Fibroblast of pulmonary artery (primary cell): ENCODE data around the gene AHRR.

Experiments used
- DNase-seq: peaks from one replicate; pipeline ENCODE4 v3.0.0-alpha.2; 2010; ENCODE audit warnings: low read depth
- H3K4me3 ChIP-seq: replicated peaks from 2 replicates; pipeline ENCODE4 v1.5.1; 2011; ENCODE audit warnings: low read depth, mild to moderate bottlenecking, control low read depth, low read length, moderate library complexity
- TF ChIP-seq, protein P1 (sequence below): IDR thresholded peaks from 2 replicates; pipeline ENCODE4 v1.5.1; 2011; ENCODE audit warnings: mild to moderate bottlenecking, control low read depth, low read length, inconsistent platforms; ENCODE audit errors: missing control alignments

AHRR gene

GRCh38 chr5:322942-323879, 1.7 kb downstream of the AHRR start:
- H3K4me3 ChIP-seq, result peak overlapping the region; percentile 63
- DNase-seq, result no peak
- TF ChIP-seq, protein P1, sequence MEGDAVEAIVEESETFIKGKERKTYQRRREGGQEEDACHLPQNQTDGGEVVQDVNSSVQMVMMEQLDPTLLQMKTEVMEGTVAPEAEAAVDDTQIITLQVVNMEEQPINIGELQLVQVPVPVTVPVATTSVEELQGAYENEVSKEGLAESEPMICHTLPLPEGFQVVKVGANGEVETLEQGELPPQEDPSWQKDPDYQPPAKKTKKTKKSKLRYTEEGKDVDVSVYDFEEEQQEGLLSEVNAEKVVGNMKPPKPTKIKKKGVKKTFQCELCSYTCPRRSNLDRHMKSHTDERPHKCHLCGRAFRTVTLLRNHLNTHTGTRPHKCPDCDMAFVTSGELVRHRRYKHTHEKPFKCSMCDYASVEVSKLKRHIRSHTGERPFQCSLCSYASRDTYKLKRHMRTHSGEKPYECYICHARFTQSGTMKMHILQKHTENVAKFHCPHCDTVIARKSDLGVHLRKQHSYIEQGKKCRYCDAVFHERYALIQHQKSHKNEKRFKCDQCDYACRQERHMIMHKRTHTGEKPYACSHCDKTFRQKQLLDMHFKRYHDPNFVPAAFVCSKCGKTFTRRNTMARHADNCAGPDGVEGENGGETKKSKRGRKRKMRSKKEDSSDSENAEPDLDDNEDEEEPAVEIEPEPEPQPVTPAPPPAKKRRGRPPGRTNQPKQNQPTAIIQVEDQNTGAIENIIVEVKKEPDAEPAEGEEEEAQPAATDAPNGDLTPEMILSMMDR, result no peak

DNA sequence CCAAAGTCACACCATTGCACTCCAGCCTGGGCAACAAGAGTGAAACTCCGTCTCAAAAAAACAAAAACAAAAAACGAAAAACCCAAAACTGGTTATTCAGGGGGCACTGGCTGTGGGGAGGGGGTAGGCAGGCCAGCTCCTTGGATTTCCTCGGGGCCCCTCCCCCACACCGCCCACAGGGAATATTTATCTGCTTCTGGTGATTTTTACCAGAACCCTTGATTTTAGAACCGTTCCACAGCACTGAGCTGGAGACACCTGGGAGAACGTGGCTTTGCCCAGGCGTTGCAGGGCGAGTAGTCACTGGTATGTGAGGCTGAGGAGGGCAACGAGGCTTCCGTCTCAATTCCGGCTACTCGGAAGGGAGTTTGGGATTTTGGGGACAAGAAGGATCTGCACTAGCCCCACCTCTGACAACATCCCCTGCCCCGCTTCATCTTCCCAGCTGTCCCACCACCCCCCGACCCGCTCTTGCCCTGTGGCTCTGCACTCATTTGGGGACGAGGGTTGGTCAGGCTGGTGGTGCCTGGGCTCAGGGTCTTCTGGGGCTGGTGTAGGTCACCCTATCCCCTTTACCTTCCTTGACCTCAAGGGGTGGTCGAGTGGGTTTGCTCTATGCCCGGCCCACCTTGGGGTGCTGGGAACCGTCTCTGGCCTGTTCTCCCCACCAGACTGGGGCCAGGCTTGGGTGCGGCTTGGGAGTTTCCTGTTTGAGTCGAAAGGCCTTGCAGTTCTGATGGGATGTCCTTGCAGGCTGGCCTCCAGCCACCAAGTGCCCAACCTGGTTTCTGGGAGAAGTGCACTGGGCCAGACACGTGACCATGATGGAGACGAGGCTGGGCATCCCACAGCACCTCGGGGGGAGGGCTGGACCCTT, 3.5 kb downstream of the AHRR start:
- TF ChIP-seq, protein P1, result no peak
- no peak overlapping the region for H3K4me3 ChIP-seq
- no peak for DNase-seq

DNA sequence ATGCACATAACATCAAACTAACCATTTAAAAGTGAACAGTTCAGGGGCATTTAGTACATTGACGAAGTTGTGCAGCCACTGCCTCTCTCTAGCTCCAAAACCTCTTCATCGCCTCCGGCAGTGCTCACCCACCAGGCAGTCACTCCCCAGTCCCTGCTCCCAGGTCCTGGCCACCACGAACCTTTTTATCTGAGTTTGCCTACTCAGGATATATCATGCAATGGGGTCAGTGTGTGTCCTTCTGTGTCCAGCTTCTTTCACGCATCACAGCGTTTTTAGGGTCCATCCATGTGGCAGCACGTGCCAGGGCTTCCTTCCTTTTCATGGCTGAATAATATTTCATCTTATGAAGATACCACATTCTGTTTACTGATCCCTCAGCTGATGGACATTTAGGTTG, 4.6 kb downstream of the AHRR start:
- TF ChIP-seq, protein P1, result no peak
- no peak overlapping the region for H3K4me3 ChIP-seq
- no peak for DNase-seq

GRCh38 chr5:329121-329735, 7.7 kb downstream of the AHRR start:
- H3K4me3 ChIP-seq, result no peak overlapping the region
- DNase-seq, result no peak
- TF ChIP-seq, protein P1, result no peak

GRCh38 chr5:329768-330167, 8.3 kb downstream of the AHRR start:
- no peak overlapping the region for H3K4me3 ChIP-seq
- no peak for DNase-seq
- TF ChIP-seq, protein P1, result no peak

- DNase-seq, result no peak
- TF ChIP-seq, protein P1, result no peak
- H3K4me3 ChIP-seq, result no peak overlapping the region
Measured at GRCh38 chr5:332843-333242, 11.3 kb downstream of the AHRR start.
